A673 (cell line): ENCODE data around the gene MEGF8. TPM values are rescaled to one million over a fixed set of nuclear protein-coding genes. Genes with fewer than 3 reads are reported as not detected.

ENCODE experiments used
- BruUV-seq: library from RNA; stranded (reverse); fragments of 400-500 nt; replicated peaks from 2 replicates; lab custom pipeline; 2021; lab: Mats Ljungman, UMichigan
- CTCF ChIA-PET: fragments of 300-600 bp; sonication (Branson Sonifier 250); formaldehyde crosslinking; loops from one replicate; lab custom pipeline; 2022; ENCODE audit warnings: antibody characterized with exemption; lab: Charles Lee
- POLR2A ChIA-PET: fragments of 300-600 bp; sonication (Branson Sonifier 250); formaldehyde crosslinking; loops from one replicate; lab custom pipeline; 2022; ENCODE audit warnings: antibody characterized with exemption; ENCODE audit not compliant: low non-redundant PET; lab: Charles Lee
- DNase-seq: peaks from one replicate; pipeline ENCODE4 v3.0.0-alpha.2; 2015; ENCODE audit warnings: low spot score
- H3K27ac ChIP-seq: fragments of 200-600 bp; sonication (generic); 2 replicates; pipeline ENCODE4 v1.5.1; 2016; ENCODE audit warnings: mixed run types, low read depth, mild to moderate bottlenecking, mixed read lengths, antibody characterized with exemption, low read length; ENCODE audit not compliant: poor library complexity, severe bottlenecking
- H3K27me3 ChIP-seq: fragments of 200-600 bp; sonication (generic); replicated peaks from 2 replicates; pipeline ENCODE4 v1.6.1; 2017; ENCODE audit warnings: mixed run types, low read depth, mild to moderate bottlenecking, mixed read lengths, antibody characterized with exemption, low read length; ENCODE audit not compliant: insufficient read depth, poor library complexity
- H3K36me3 ChIP-seq: fragments of 200-600 bp; sonication (generic); 2 replicates; pipeline ENCODE4 v1.6.1; 2016; ENCODE audit warnings: mixed run types, mild to moderate bottlenecking, mixed read lengths, antibody characterized with exemption, low read length; ENCODE audit not compliant: insufficient read depth, poor library complexity, severe bottlenecking
- H3K4me1 ChIP-seq: fragments of 200-600 bp; sonication (generic); 2 replicates; pipeline ENCODE4 v1.6.1; 2017; ENCODE audit warnings: mixed run types, mild to moderate bottlenecking, mixed read lengths, antibody characterized with exemption, low read length; ENCODE audit not compliant: insufficient read depth, poor library complexity, severe bottlenecking
- H3K4me3 ChIP-seq: fragments of 200-600 bp; sonication (generic); 2 replicates; pipeline ENCODE4 v1.5.1; 2016; ENCODE audit warnings: low read depth, mixed run types, mild to moderate bottlenecking, mixed read lengths, low read length; ENCODE audit not compliant: poor library complexity, severe bottlenecking
- H3K9me3 ChIP-seq: fragments of 200-600 bp; sonication (generic); 2 replicates; pipeline ENCODE4 v1.6.1; 2016; ENCODE audit warnings: mixed run types, low read depth, mild to moderate bottlenecking, mixed read lengths, antibody characterized with exemption, low read length; ENCODE audit not compliant: poor library complexity, severe bottlenecking
- CTCF ChIP-seq: fragments of 300-800, 200-600 bp; sonication (generic); conservative IDR thresholded peaks from 2 replicates; pipeline ENCODE4 v1.5.1; 2017; ENCODE audit warnings: low read depth, mild to moderate bottlenecking, antibody characterized with exemption, low read length, moderate library complexity, mixed read lengths
- EZH2 ChIP-seq: fragments of 200-600 bp; sonication (generic); IDR thresholded peaks from 2 replicates; pipeline ENCODE4 v1.6.1; 2017; ENCODE audit warnings: borderline replicate concordance, low read depth, mild to moderate bottlenecking, mixed read lengths, antibody characterized with exemption, low read length; ENCODE audit not compliant: poor library complexity, severe bottlenecking
- intact Hi-C: fragments of 100-400 bp; cut with micrococcal nuclease; formaldehyde crosslinking; loops from one replicate; pipeline ENCODE4 v1.10.0; 2022; ENCODE audit not compliant: unreplicated experiment
- total RNA-seq: library from RNA; stranded (reverse); gene quantifications from 2 replicates; pipeline ENCODE4 v1.2.3, GENCODE V29; 2021

The MEGF8 gene
- total RNA-seq, 1 experiment from 2014 or later, result 28.5 TPM

- intact Hi-C loops, result no loop called here
- no TSS peak for BruUV-seq
- Histone ChIP-seq H3K4me3 (no peak overlapping the region), H3K27me3 (no peaks in the 10 kb centered on the region), H3K27ac (no peak overlapping the region), H3K4me1 (no peaks in the 10 kb centered on the region), H3K36me3 (peaks cover 92% of the 10 kb centered on the region), H3K9me3 (no peaks in the 10 kb centered on the region)
- no peak for DNase-seq
- POLR2A ChIA-PET, result no interaction called here
- TF ChIP-seq CTCF (no peak), EZH2 (no peak)
- CTCF ChIA-PET, result interaction anchor here (0.5 to 0.8 kb wide), 2 partner anchors 47 to 48 kb away, joined by 3 read pairs; no protein-coding TSS in a partner anchor
Observed at GRCh38 chr19:42292963-42293362, 32.5 kb upstream of the MEGF8 start.

- Histone ChIP-seq H3K9me3 (no peaks in the 10 kb centered on the region), H3K27me3 (no peaks in the 10 kb centered on the region), H3K4me1 (no peaks in the 10 kb centered on the region), H3K4me3 (no peak overlapping the region), H3K36me3 (peaks cover 86% of the 10 kb centered on the region), H3K27ac (no peak overlapping the region)
- no peak for TF ChIP-seq EZH2
- TF ChIP-seq CTCF, result 0 out of 2 replicates have a peak, but pooled peaks have one; percentile 35
- BruUV-seq, result no TSS peak
- intact Hi-C loops, result no loop called here
- CTCF ChIA-PET, result interaction anchor here (0.5 to 0.8 kb wide), 2 partner anchors 47 to 49 kb away, joined by 3 read pairs; no protein-coding TSS in a partner anchor
- DNase-seq, result no peak
- POLR2A ChIA-PET, result no interaction called here
Observed at GRCh38 chr19:42293540-42293939, 31.9 kb upstream of the MEGF8 start.

- ChIA-PET POLR2A (no interaction called here), CTCF (no interaction called here)
- no peak overlapping the region for H3K4me3 ChIP-seq
- H3K27me3 ChIP-seq, result no peaks in the 10 kb centered on the region
- no peaks in the 10 kb centered on the region for H3K4me1 ChIP-seq
- TF ChIP-seq EZH2, result no peak
- TF ChIP-seq CTCF, result no peak
- no peak for DNase-seq
- H3K36me3 ChIP-seq, result peaks cover 82% of the 10 kb centered on the region
- H3K9me3 ChIP-seq, result no peaks in the 10 kb centered on the region
- H3K27ac ChIP-seq, result no peak overlapping the region
- no TSS peak for BruUV-seq
- intact Hi-C loops, result no loop called here
Observed at GRCh38 chr19:42293948-42294347, 31.5 kb upstream of the MEGF8 start.
